GM23338 (cell line): ENCODE measurements around the gene JAM2. TPM values are rescaled to one million over a fixed set of nuclear protein-coding genes. Genes with fewer than 3 reads are reported as not detected.

ENCODE experiments used
- CREB1 ChIP-seq: fragments of 250-450 bp; sonication (Bioruptor Pico); IDR thresholded peaks from 2 replicates; pipeline ENCODE4 v1.5.0; 2020; ENCODE audit warnings: low read depth, mild to moderate bottlenecking, moderate library complexity
- ETS1 ChIP-seq: IDR thresholded peaks from 2 replicates; pipeline ENCODE4 v1.6.1; 2016; ENCODE audit warnings: antibody characterized with exemption
- EZH2 ChIP-seq: fragments of 200-600 bp; sonication (generic); IDR thresholded peaks from one replicate; pipeline ENCODE4 v1.8.0; 2017; ENCODE audit warnings: antibody characterized with exemption, mild to moderate bottlenecking, low read depth; ENCODE audit not compliant: unreplicated experiment
- EZH2phosphoT487 ChIP-seq: fragments of 200-600 bp; sonication (generic); IDR thresholded peaks from one replicate; pipeline ENCODE4 v1.8.1; 2018; ENCODE audit warnings: antibody characterized with exemption; ENCODE audit not compliant: unreplicated experiment
- JUNB ChIP-seq: IDR thresholded peaks from one replicate; pipeline ENCODE4 v1.6.1; 2016; ENCODE audit warnings: antibody characterized with exemption; ENCODE audit not compliant: unreplicated experiment
- POLR2AphosphoS5 ChIP-seq: IDR thresholded peaks from 2 replicates; pipeline ENCODE4 v1.6.1; 2016; ENCODE audit warnings: antibody characterized with exemption, low read depth
- STAT1 ChIP-seq: IDR thresholded peaks from one replicate; pipeline ENCODE4 v1.6.1; 2016; ENCODE audit warnings: antibody characterized with exemption; ENCODE audit not compliant: unreplicated experiment
- ZNF114 ChIP-seq: fragments of 250-450 bp; sonication (Bioruptor Pico); IDR thresholded peaks from 2 replicates; pipeline ENCODE4 v1.5.0; 2020; ENCODE audit warnings: mild to moderate bottlenecking, moderate library complexity
- ZNF331 ChIP-seq: fragments of 250-450 bp; sonication (Bioruptor Pico); IDR thresholded peaks from 2 replicates; pipeline ENCODE4 v1.5.0; 2020; ENCODE audit warnings: low read depth, mild to moderate bottlenecking, moderate library complexity
- ZNF462 ChIP-seq: fragments of 250-450 bp; sonication (Bioruptor Pico); IDR thresholded peaks from 2 replicates; pipeline ENCODE4 v1.5.0; 2020; ENCODE audit warnings: mild to moderate bottlenecking, moderate library complexity
- polyA plus RNA-seq: library from polyadenylated mRNA; unstranded; fragments of >200 nt; fragmentation: Nextera tagmentation; extraction: Ambion mirVana; gene quantifications from 2 replicates; pipeline ENCODE4 v1.2.1, GENCODE V29; 2016
- total RNA-seq: library from RNA; depleted of rRNA; stranded (reverse); fragments of >200 nt; shearing (Covaris generic); gene quantifications from 2 replicates; pipeline ENCODE4 v1.2.3, GENCODE V29; 2014

The JAM2 gene
- total and polyA plus RNA-seq, 2 experiments from 2014 or later: 4.9 to 14.6 TPM

GRCh38 chr21:25589887-25590286 lies 49.2 kb upstream of the JAM2 start (continued):
- TF ChIP-seq ZNF462 (CRISPR knock-in tag): no peak
- no peak for TF ChIP-seq JUNB
- TF ChIP-seq ZNF114 (CRISPR knock-in tag): no peak
- no peak for TF ChIP-seq POLR2AphosphoS5
- TF ChIP-seq STAT1: no peak
- TF ChIP-seq EZH2phosphoT487: no peak
- TF ChIP-seq CREB1: no peak
- TF ChIP-seq ETS1: no peak
- no peak for TF ChIP-seq ZNF331 (CRISPR knock-in tag)
- no peak for TF ChIP-seq EZH2
